ENCODE data around the gene CBLC. TPM values are rescaled to one million over a fixed set of nuclear protein-coding genes. Genes with fewer than 3 reads are reported as not detected.

The CBLC gene
- total and polyA plus RNA-seq, 2 experiments from 2014 or later: 26.2 to 39.7 TPM

- Histone ChIP-seq H3K9me2 (replicated peaks; ENCODE audit: insufficient read depth) (no peaks in the 10 kb centered on the region), H2AFZ (no peak overlapping the region), H3K79me2 (peaks cover 14% of the 10 kb centered on the region), H3K4me2 (no peak overlapping the region), H3K4me3 (no peak overlapping the region), H3K4me1 (ENCODE audit: insufficient read depth) (no peaks in the 10 kb centered on the region), H4K20me1 (ENCODE audit: insufficient read depth, poor library complexity, severe bottlenecking) (no peaks in the 10 kb centered on the region), H3K27me3 (no peaks in the 10 kb centered on the region), H3K27ac (no peak overlapping the region), H3K9me3 (ENCODE audit: low read depth) (no peaks in the 10 kb centered on the region), H3K36me3 (replicated peaks; ENCODE audit: insufficient read depth, low read depth) (no peaks in the 10 kb centered on the region)
- TF ChIP-seq, protein P1, sequence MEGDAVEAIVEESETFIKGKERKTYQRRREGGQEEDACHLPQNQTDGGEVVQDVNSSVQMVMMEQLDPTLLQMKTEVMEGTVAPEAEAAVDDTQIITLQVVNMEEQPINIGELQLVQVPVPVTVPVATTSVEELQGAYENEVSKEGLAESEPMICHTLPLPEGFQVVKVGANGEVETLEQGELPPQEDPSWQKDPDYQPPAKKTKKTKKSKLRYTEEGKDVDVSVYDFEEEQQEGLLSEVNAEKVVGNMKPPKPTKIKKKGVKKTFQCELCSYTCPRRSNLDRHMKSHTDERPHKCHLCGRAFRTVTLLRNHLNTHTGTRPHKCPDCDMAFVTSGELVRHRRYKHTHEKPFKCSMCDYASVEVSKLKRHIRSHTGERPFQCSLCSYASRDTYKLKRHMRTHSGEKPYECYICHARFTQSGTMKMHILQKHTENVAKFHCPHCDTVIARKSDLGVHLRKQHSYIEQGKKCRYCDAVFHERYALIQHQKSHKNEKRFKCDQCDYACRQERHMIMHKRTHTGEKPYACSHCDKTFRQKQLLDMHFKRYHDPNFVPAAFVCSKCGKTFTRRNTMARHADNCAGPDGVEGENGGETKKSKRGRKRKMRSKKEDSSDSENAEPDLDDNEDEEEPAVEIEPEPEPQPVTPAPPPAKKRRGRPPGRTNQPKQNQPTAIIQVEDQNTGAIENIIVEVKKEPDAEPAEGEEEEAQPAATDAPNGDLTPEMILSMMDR (IDR thresholded peaks at IDR 0.05; ENCODE audit: poor library complexity): no peak
- no peak for TF ChIP-seq EZH2phosphoT487 (IDR thresholded peaks at IDR 0.05; ENCODE audit: low read depth, severe bottlenecking, unreplicated experiment)
- no peak for TF ChIP-seq EZH2 (IDR thresholded peaks at IDR 0.05; ENCODE audit: borderline replicate concordance)
- WGBS (ENCODE audit: low lambda C conversion rate, missing lambda C conversion rate): 84% methylated on average over 5 of the region's 5 CpGs
- no peak for DNase-seq (ENCODE audit: low spot score)
These were observed 5.0 kb downstream of the CBLC start for GRCh38 chr19:44782729-44783128.

- H3K36me3 ChIP-seq (replicated peaks; ENCODE audit: insufficient read depth, low read depth): no peaks in the 10 kb centered on the region
- no peaks in the 10 kb centered on the region for H3K9me3 ChIP-seq (ENCODE audit: low read depth)
- H3K27ac ChIP-seq: no peak overlapping the region
- TF ChIP-seq, protein P1 (IDR thresholded peaks at IDR 0.05; ENCODE audit: poor library complexity): no peak
- no peak for TF ChIP-seq EZH2 (IDR thresholded peaks at IDR 0.05; ENCODE audit: borderline replicate concordance)
- TF ChIP-seq EZH2phosphoT487 (IDR thresholded peaks at IDR 0.05; ENCODE audit: low read depth, severe bottlenecking, unreplicated experiment): no peak
- H3K4me1 ChIP-seq (ENCODE audit: insufficient read depth): no peaks in the 10 kb centered on the region
- H3K4me2 ChIP-seq: no peak overlapping the region
- WGBS (ENCODE audit: low lambda C conversion rate, missing lambda C conversion rate): 97% methylated on average over 4 of the region's 4 CpGs
- no peak for DNase-seq (ENCODE audit: low spot score)
- no peaks in the 10 kb centered on the region for H4K20me1 ChIP-seq (ENCODE audit: insufficient read depth, poor library complexity, severe bottlenecking)
- H3K4me3 ChIP-seq: no peak overlapping the region
- H3K79me2 ChIP-seq: peaks cover 14% of the 10 kb centered on the region
- H2AFZ ChIP-seq: no peak overlapping the region
- H3K27me3 ChIP-seq: no peaks in the 10 kb centered on the region
- no peaks in the 10 kb centered on the region for H3K9me2 ChIP-seq (replicated peaks; ENCODE audit: insufficient read depth)
These were observed 5.9 kb downstream of the CBLC start for GRCh38 chr19:44783545-44783944.

- H3K4me2 ChIP-seq: no peak overlapping the region
- DNase-seq (ENCODE audit: low spot score): no peak
- no peaks in the 10 kb centered on the region for H3K9me2 ChIP-seq (replicated peaks; ENCODE audit: insufficient read depth)
- WGBS (ENCODE audit: low lambda C conversion rate, missing lambda C conversion rate): 75% methylated on average over 3 of the region's 3 CpGs
- H3K27ac ChIP-seq: no peak overlapping the region
- TF ChIP-seq, protein P1 (IDR thresholded peaks at IDR 0.05; ENCODE audit: poor library complexity): no peak
- no peak for TF ChIP-seq EZH2phosphoT487 (IDR thresholded peaks at IDR 0.05; ENCODE audit: low read depth, severe bottlenecking, unreplicated experiment)
- TF ChIP-seq EZH2 (IDR thresholded peaks at IDR 0.05; ENCODE audit: borderline replicate concordance): no peak
- no peak overlapping the region for H2AFZ ChIP-seq
- H3K9me3 ChIP-seq (ENCODE audit: low read depth): no peaks in the 10 kb centered on the region
- no peaks in the 10 kb centered on the region for H3K79me2 ChIP-seq
- H3K27me3 ChIP-seq: no peaks in the 10 kb centered on the region
- H3K4me1 ChIP-seq (ENCODE audit: insufficient read depth): no peaks in the 10 kb centered on the region
- H3K4me3 ChIP-seq: no peak overlapping the region
- no peaks in the 10 kb centered on the region for H3K36me3 ChIP-seq (replicated peaks; ENCODE audit: insufficient read depth, low read depth)
- no peaks in the 10 kb centered on the region for H4K20me1 ChIP-seq (ENCODE audit: insufficient read depth, poor library complexity, severe bottlenecking)
These were observed 7.6 kb downstream of the CBLC start for GRCh38 chr19:44785271-44785670.

DNA sequence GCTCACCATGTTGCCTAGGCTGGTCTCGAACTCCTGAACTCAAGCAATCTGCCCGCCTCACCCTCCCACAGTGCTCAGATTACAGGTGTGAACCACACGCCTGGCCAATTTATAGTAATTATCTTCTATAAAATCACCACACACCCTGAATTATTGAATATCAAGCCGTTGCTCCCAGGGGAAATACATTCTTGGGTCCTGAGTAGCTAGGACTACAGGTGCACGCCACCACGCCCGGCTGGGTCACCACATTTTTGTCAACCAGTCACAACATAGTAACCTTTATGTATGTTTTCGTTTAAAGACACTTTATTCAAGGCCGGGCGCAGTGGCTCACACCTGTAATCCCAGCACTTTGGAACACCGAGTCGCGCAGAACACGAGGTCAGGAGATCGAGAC lies 8.3 kb downstream of the CBLC start:
- no peaks in the 10 kb centered on the region for H3K9me3 ChIP-seq (ENCODE audit: low read depth)
- H3K27me3 ChIP-seq: no peaks in the 10 kb centered on the region
- no peak overlapping the region for H3K4me2 ChIP-seq
- no peaks in the 10 kb centered on the region for H3K4me1 ChIP-seq (ENCODE audit: insufficient read depth)
- H3K79me2 ChIP-seq: no peaks in the 10 kb centered on the region
- no peak for DNase-seq (ENCODE audit: low spot score)
- H3K36me3 ChIP-seq (replicated peaks; ENCODE audit: insufficient read depth, low read depth): no peaks in the 10 kb centered on the region
- H2AFZ ChIP-seq: no peak overlapping the region
- H3K27ac ChIP-seq: no peak overlapping the region
- H4K20me1 ChIP-seq (ENCODE audit: insufficient read depth, poor library complexity, severe bottlenecking): no peaks in the 10 kb centered on the region
- no peaks in the 10 kb centered on the region for H3K9me2 ChIP-seq (replicated peaks; ENCODE audit: insufficient read depth)
- no peak for TF ChIP-seq EZH2phosphoT487 (IDR thresholded peaks at IDR 0.05; ENCODE audit: low read depth, severe bottlenecking, unreplicated experiment)
- TF ChIP-seq, protein P1 (IDR thresholded peaks at IDR 0.05; ENCODE audit: poor library complexity): no peak
- no peak for TF ChIP-seq EZH2 (IDR thresholded peaks at IDR 0.05; ENCODE audit: borderline replicate concordance)
- H3K4me3 ChIP-seq: no peak overlapping the region
- WGBS (ENCODE audit: low lambda C conversion rate, missing lambda C conversion rate): 95% methylated on average over 15 of the region's 15 CpGs

Data from hepatocyte (in vitro differentiated cells).